NCI-H526 treated with DMSO at 0.1 percent for 48 hours (cell line): ENCODE results near the gene THSD8.
"Not testable (repeated sequence)": the region's sequence is repeated elsewhere in the genome, so short reads cannot be mapped to it uniquely, and the experiment has no call there.

Experiments used
- DNase-seq: peaks from one replicate; lab custom pipeline; 2025; lab: John Stamatoyannopoulos, UW

Gene THSD8

DNA sequence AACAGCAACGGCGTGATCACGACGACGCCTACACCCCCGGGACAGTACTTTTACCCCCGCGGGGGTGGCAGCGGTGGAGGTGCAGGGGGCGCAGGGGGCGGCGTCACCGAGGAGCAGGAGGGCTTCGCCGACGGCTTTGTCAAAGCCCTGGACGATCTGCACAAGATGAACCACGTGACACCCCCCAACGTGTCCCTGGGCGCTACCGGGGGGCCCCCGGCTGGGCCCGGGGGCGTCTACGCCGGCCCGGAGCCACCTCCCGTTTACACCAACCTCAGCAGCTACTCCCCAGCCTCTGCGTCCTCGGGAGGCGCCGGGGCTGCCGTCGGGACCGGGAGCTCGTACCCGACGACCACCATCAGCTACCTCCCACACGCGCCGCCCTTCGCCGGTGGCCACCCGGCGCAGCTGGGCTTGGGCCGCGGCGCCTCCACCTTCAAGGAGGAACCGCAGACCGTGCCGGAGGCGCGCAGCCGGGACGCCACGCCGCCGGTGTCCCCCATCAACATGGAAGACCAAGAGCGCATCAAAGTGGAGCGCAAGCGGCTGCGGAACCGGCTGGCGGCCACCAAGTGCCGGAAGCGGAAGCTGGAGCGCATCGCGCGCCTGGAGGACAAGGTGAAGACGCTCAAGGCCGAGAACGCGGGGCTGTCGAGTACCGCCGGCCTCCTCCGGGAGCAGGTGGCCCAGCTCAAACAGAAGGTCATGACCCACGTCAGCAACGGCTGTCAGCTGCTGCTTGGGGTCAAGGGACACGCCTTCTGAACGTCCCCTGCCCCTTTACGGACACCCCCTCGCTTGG, 9.6 kb upstream of the THSD8 start:
- no peak for DNase-seq

- DNase-seq = no peak
Observed at GRCh38 chr19:12792853-12793289, 9.0 kb upstream of the THSD8 start.

DNA sequence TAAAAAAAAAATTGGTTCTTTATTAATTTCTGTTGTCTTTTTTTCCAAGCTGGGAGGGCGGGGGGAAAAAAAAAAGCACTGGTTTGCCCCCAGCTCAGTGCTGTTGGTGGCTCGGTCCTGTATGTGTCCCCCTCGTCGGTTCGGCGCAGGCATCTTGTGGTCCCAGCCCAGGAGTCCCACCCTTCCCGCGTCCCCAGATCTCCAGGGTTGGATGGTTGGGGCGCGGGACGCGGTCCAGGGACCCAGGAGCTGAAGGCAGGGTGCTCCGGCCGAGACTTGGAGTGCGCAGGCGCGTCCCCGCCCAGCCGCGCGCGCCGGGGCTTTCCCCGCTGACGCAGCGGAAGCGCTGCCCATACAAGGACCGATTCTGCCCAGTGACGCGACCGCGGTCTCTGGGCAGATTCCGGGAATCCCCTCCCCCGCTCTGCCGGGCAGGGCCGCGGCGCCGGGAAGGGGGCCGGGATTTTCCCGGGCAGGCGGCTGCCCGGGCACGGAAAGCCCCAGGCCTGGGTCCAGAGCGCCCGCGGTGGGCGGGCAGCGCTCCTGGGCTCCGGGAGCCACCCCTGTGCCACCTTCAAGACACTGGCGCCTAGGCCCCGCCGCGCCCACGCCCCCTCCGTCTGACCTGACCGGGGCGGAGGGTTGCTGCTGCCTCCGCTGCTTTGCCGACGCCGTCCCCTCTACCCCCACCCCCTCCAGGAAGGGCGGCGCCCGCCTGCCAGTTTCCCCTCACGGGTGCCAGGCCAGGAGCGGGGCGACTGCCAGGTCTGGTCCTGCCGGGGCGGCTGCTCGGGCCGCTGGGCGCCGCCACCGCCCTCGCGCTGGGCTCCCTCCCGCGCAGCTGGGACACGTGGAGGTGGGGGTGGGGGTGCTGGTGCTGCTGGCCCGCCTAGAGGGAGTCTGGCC, 8.3 kb upstream of the THSD8 start:
- peak; percentile 52 for DNase-seq

DNA sequence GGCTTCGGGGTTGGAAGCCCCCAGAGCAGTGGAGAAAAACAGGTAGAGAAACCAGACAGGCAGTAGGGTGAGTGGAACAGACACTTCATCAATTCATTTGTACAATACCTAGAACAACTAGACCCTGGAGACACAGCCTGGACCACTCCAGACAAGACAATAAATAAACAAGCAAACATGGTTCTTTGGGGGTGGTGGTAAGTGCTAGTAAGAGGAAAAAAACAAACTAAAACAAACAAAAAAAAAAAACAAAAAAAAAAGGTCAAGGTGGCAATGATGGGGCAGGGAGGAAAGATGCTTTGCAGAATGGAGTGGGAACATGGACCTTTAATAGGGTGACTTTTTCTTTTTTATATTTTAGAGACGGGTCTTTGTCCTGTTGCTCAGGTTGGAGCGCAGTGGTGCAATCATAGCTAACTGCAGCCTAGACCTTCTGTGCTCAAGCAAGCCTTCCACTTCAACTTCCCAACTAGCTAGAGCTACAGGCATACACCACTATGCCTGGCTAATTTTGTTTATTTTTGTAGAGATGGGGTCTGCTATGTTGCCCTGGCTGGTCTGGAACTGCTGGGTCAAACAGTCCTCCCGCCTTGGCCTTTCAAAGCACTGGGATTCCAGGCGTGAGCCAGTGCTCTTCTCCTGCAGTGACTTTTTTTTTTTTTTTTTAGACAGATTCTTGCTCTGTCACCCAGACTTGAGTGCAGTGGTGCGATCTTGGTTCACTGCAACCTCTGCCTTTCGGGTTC, 7.5 kb upstream of the THSD8 start:
- DNase-seq = no peak

DNA sequence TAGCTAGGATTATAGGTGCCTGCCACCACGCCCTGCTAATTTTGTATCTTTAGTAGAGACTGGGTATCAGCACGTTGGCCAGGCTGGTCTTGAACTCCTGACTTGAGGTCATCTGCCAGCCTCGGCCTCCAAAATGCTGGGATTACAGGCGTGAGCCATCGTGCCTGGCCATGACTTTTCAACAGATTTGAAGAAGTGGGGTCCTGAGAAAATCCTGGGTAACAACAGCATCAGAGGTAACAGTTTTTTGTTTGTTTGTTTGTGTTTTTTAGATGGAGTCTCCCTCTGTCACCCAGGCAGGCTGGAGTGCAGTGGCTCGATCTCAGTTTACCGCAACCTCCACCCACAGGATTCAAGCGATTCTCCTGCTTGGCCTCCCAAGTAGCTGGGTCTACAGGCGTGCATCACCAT, 6.9 kb upstream of the THSD8 start:
- DNase-seq = no peak

DNA sequence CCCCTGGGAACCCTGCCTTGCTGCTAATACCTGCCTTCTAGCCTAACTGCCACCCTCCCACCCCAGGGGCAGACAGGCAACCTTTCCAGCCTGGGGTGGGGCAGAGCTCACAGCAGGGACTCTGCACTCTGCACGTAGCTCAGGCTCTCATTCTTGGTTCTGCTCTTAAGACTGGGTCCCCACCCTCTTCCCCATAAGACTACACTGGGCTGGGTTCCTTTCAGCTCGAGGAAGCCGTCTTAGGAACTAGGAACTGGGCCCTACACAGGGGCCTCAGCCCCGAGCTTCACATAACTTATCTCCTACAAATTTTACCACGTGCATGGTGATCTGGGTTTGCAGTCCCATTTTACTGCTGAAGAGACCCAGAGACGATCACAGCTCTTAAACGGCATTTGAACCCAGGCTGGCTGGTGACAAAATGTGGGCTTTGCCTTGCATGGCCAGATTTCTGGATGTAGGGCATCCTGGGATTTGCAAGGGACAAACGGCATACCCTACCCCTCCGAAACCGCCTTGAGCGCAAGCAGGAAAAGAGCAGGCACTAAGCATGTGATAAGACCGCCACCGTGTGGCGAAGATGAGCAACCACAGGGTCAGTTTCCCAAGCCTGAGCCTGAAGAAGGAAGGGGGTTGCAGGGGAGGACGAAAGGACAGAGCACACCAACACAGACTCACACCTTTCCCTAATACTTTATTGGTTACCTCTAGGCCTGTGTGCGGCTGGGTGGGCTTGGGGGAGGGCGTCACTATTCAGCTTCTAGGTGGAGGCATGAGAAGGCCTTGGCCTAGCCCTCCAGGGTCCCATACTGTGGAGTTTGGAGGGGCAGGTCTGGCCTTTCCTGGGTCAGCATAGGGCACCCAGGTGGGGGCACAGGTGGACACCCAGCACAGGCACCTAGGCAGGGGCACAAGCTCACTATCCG, 5.5 kb upstream of the THSD8 start:
- DNase-seq = peak; percentile 52

GRCh38 chr19:12797141-12797587, 4.7 kb upstream of the THSD8 start:
- no peak for DNase-seq

- not testable (repeated sequence) for DNase-seq
Observed at GRCh38 chr19:12797607-12798006, 4.3 kb upstream of the THSD8 start.

DNA sequence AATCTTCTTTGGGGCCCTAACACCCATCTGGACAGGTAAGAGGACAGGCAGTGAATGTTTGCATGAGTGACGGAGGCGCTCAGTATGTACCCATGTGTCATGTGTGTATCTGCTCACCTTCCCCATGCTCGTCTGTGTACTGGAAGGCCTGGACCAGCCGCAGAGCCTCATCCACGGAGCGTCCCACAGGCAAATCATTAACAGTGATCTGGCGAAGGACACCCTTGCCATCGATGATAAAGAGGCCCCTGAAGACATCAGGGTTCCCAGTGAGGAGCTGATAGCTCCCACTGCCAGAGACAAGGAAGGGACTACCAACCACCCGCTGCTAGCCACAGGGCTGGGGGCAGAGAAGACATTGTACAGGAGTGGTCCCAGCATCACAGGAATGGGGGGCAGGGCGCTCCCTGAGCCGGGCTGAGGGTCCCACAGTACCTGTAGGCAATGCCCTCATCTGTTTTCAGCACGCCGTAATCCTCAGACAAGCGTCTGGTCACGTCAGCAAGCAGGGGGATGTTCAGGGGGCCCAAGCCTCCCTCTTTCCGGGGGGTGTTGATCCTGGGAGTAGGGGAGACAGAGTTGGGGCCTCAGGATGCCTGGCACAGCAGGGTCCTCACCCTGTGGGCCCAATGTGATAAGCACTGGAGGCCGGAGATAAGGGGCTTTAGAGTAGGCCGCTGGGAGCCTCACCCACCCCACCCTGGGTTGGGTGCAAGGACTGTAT, 2.0 kb upstream of the THSD8 start:
- DNase-seq = no peak

- no peak for DNase-seq
Observed at GRCh38 chr19:12800466-12800770, 1.5 kb upstream of the THSD8 start.

DNA sequence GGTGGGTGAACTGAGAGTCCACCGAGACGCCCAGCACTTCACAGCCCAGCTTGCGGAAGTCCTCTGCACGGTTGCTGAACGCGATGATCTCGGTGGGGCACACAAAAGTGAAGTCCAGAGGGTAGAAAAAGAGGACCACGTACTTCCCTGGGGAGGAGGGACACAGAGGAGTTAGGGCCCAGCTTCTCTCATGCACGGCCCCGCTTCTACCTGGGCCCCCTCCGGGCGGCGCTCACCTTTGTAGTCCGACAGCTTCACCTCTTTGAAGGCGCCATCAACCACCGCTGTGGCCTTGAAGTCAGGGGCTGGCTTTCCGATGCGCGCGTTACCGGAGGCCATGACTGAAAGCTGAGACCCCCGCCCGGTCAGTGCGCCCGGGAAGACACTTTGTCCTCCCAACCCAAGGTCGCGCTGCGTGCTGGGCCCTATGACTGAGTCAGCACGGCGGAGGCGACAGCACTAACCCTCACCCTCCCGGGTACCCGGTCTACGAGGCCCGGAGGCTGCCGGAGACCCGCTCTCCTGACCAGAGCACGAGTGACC, 875 bp upstream of the THSD8 start:
- DNase-seq = no peak

DNA sequence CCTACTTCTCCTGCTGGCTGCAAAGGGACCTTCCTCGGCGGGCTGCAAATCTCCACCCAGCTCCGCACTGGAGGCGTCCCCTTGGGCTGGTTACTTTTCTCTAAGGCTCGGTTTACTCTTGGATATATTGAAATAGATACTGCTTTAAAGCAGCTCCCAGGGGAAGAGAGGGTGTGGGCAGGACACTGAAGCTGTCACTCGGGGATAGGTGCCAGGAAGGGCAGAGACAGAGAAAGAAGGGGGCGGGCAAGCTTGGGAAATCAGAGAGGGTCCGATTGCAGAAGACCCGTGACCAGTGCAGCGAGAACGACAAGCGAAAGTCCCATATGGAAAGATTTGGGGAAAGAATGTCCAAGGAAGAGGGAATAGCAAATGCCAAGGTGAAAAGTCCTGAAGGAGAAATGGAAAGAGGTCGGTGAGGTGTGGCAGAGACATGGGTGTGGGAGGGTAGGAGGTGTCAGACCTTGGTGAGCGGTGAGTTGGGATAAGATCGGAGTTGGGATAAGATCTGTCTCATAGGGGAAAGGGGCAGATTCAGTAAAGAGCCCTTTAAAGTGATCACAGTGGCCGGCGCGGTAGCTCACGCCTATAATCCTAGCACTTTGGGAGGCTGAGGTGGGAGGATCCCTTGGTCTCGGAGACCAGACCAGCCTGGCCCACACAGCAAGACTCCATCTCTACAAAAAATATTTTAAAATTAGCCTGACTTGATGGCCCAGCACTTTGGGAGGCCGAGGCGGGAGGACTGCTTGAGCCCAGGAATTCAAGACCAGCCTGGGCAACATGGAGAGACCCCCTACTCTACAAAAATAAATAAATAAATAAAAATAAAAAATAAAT, 618 bp downstream of the THSD8 start:
- no peak for DNase-seq

GRCh38 chr19:12804051-12804450, 2.2 kb downstream of the THSD8 start:
- no peak for DNase-seq

DNA sequence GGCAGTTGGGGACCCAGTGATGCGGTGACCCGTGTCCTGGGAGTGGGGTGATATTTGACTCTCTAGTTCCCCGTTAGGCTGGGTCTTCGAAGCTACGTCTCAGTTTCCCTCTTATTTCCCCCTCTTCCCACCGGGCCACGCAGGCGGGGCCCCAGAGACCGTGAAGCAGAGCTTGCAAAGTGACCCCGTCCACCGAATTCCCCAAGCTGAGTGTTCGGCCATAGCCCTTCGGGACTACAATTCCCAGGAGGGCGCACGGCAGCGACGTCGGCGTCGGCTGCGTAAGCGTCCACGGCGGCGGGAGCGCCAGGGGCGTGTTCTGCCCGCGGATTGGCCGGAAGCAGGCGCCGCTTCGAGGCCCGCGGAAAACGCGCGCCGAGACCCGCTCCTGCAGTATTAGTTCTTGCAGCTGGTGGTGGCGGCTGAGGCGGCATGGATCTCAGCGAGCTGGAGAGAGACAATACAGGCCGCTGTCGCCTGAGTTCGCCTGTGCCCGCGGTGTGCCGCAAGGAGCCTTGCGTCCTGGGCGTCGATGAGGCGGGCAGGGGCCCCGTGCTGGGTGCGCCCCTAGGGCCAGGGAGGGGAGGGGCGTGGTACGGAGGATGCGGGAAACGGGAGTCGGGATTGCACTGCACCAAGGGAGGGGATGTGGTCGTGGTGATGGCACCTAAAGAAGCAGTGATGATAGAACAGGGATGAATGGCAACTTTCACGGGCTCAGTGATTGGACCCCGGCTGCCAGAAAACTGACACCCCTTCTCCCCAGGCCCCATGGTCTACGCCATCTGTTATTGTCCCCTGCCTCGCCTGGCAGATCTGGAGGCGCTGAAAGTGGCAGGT, 4.6 kb downstream of the THSD8 start, which contains the start of gene RNASEH2A:
Gene RNASEH2A (plus strand): TSS at position 343 of the 840 bp plus-strand sequence. CDS start 90 bp downstream, at position 433.
- peak; percentile 32 for DNase-seq

- no peak for DNase-seq
Observed at GRCh38 chr19:12815088-12815487, 13.2 kb downstream of the THSD8 start.

DNA sequence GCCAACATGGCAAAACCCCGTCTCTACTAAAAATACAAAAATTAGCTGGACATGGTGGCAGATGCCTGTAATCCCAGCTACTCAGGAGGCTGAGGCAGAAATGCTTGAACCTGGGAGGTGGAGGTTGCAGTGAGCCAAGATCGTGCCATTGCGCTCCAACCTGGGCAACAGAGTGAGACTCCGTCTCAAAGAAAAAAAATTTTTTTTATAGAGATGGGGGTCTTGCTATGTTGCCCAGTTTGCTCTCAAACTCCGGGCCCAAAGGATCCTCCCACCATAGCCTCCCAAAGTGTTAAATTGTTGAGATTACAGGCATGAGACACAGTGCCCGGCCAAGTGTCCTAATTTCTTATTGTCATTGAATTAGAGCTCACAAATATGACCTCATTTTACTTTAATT, 15.3 kb downstream of the THSD8 start:
- DNase-seq = not testable (repeated sequence)

GRCh38 chr19:12817810-12818209, 15.9 kb downstream of the THSD8 start:
- not testable (repeated sequence) for DNase-seq

DNA sequence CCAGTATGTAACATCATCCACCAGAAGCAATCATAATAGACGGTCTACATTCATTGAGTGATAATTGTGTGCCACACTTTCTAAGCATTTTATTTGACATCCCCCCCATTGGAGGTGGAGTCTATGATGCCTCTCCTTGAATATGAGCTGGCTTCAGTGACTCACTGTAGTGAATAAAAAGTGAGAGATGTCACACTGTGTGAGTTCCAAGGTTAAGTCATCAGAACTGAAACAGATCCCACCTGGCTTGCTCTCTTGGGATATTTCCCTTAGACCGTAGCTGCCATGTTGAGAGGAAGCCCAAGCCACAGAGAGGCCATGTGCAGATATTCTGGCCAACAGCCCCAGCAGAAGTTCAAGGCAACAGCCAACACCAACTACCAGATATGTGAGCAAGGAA, 19.9 kb downstream of the THSD8 start:
- DNase-seq = no peak
